Measurements from ENCODE around the gene KIF26A. TPM values are rescaled to one million over a fixed set of nuclear protein-coding genes. Genes with fewer than 3 reads are reported as not detected.

KIF26A gene
- total RNA-seq, 2 donors from 2014 or later: 0.43 TPM; not detected in 1

DNA sequence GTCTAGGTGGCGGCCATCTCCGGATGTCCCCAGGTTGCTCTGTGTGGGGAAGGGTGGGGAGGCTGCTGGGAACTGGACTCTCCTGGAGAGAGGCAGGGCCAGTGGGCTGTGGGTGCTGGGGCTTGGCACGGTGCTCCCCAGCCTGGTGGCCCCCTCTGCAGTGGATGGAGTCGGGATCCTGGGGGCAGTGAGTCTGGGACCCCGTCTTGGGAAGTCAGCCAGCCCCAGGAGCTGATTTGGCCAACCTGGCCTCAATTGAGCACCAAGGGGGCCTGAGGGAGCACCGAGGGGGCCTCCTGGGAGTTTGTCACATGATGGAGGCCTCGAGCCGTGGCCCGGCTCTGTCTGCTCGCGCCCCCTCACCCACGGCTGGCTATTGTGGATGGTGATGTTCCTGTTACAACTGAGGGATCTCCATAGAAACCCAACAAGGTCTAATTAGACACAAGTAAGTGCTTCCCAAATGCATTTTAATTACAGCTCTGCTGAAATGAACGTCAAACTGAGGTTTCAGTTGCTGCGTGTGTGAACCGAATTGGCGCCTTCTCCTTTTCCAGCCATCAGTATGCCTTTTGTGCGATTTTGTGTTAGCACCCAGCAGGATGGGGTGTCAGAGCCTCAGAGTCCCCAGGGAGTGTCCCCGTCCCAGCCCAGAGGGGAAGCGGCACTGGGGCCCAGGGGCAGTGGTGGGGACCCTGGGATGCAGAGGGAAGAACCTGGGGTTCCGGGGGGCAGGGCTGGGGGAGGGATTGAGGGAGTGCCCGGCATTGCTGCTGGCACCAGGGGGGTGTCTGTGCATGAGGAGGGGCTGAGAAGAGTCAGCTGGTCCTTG is 71.8 kb downstream of the KIF26A start:
- DNase-seq (ENCODE audit: low spot score in 2 of 2) (no peak), ATAC-seq (no peak)
- Mint-ChIP-seq H3K9me3 (no peaks in the 10 kb centered on the region), H3K27ac (no peak overlapping the region), H3K36me3 (no peaks in the 10 kb centered on the region)

DNA sequence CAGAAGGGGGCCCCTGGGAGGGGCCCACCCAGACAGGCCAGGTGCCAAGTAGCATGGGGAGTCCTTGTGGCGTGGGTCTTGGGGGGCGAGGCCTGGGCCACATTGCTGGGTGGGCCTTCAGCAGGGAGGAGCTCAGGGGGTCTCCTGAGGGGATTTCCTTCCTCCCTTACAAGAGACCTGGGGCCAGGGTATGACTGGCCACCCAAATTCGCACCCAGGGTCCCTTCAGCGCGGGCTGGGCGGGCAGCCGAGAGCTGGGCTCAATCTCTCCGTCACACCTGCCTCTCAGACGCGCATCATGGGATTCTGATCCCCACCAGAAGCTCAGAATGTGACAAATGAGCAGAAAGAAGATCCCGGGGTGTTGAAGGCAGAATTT is 72.4 kb downstream of the KIF26A start:
- no peaks in the 10 kb centered on the region for H3K9me3 Mint-ChIP-seq
- no peak for DNase-seq (ENCODE audit: low spot score in 2 of 2)
- H3K27ac Mint-ChIP-seq: no peak overlapping the region
- no peak for ATAC-seq
- H3K36me3 Mint-ChIP-seq: no peaks in the 10 kb centered on the region

DNA sequence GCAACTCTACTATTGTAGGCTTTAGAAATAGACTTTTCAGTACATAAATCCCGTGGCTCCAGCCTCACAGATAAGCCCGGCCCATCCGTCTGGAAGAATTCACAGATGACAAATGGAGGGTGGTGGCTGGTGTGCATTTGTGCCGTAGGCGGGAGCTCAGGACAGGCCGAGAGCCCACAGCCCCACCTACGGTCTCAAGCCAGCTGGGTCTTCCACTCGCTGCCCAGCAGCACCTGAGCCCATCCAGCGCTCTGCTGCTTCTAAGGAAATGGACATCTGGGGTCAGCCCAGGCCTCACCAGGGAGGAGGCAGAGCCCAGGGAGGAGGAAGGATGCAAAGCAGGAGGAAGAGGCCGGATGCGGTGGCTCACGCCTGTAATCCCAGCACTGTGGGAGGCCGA is 72.8 kb downstream of the KIF26A start:
- Mint-ChIP-seq H3K36me3 (no peaks in the 10 kb centered on the region), H3K27ac (no peak overlapping the region), H3K9me3 (no peaks in the 10 kb centered on the region)
- ATAC-seq (no peak), DNase-seq (ENCODE audit: low spot score in 2 of 2) (no peak)

DNA sequence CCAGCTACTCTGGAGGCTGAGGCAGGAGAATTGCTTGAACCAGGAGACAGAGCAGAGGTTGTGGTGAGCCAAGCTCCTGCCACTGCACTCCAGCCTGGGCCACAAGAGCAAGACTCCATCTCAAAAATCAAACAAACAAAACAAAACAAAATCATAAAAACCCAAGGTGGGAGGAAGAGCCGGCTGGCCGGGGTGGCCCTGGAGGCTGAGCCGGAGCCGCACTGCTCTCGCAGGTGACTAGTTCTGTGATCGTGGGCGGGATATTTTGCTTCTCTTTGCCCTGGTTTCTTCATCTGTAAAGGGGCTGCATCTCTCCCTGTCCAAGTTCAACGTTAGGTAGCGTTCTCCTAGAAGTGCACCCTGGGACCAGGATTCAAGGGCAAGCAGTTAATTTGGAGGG is 73.4 kb downstream of the KIF26A start:
- no peak for ATAC-seq

DNA sequence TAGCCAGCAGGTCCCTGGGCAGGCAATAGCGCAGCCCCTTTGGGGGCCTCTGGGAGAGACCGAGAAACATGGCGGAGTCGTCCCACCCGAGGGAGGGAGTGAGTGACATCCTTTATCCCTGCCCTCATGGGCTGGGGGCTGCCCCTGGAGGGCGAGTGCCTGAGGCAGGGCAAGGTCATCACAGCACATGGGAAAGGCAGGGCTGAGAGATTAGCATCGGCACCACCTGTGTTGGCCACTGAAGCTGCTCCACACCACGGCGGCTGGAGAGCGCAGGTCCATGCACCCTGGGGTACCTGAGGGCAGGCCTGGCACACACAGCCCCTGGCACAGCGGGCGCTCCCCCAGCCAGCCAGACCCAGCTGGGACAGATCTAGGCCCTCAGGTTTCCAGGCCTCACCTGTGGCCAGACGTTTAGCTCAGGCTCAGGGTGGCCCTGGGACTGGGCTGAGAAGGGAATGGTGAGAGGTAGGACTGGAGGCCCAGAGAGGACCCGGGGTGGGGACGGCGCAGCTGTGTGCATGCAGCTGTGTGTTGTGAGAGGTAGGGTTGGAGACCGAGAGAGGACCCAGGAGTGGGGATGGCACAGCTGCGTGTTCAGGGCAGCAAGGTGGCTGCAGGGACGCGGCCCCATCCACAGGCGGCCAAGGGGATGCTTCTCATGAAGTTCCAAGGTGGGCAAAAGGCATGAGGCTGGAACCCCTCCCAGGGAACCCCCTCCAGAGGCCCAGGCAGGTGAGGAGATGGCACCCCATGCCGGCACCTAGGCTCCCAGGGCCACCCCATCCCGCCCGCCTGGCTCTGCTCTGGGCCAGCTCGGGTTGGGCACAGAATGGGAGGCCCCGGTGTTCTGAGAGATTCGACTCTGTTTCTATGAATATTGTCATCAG is 74.1 kb downstream of the KIF26A start:
- Mint-ChIP-seq H3K9me3 (no peaks in the 10 kb centered on the region), H3K27ac (no peak overlapping the region), H3K36me3 (no peaks in the 10 kb centered on the region)
- DNase-seq (ENCODE audit: low spot score in 2 of 2) (no peak), ATAC-seq (no peak)

More for the DNA sequence above, 73.4 kb downstream of the KIF26A start:
- no peak for DNase-seq (ENCODE audit: low spot score in 2 of 2)
- no peaks in the 10 kb centered on the region for H3K36me3 Mint-ChIP-seq
- no peak overlapping the region for H3K27ac Mint-ChIP-seq
- H3K9me3 Mint-ChIP-seq: no peaks in the 10 kb centered on the region

DNA sequence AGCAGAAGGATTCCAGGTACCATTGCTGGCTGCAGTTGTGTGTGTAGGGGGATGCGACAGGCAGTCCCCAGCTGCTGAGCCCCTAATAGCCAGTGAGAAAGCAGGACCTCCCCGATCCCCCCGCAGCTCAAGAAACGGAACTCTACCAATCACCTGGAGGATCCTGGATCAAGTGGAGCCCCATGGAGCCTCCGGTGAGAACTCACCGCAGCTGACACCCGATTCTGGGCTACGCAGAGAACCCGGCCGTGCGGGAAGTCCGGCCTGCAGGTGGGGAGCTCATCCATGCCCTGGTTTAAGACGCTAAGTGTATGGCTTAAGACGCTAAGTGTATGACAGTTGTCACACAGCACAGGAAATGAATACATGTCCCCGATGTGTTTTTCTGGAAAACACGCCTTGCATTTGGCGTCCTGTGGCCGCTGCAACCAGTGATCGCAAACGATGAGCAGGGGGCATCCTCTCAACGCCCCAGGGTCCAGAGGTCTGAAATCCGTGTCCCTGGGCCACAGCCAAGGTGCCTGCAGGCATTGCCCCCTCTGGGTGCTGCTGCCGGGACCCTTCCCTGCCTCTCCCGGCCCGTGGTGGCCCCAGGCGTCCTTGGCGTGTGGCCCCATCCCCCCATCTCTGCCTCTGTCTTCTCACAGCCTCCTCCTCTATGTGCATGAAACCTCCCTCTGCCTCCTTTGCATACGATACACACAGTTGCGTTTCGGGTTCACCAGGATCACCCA is 75.1 kb downstream of the KIF26A start:
- H3K36me3 Mint-ChIP-seq: no peaks in the 10 kb centered on the region
- H3K27ac Mint-ChIP-seq: no peak overlapping the region
- H3K9me3 Mint-ChIP-seq: no peaks in the 10 kb centered on the region
- DNase-seq (ENCODE audit: low spot score in 2 of 2) (no peak), ATAC-seq (no peak)

DNA sequence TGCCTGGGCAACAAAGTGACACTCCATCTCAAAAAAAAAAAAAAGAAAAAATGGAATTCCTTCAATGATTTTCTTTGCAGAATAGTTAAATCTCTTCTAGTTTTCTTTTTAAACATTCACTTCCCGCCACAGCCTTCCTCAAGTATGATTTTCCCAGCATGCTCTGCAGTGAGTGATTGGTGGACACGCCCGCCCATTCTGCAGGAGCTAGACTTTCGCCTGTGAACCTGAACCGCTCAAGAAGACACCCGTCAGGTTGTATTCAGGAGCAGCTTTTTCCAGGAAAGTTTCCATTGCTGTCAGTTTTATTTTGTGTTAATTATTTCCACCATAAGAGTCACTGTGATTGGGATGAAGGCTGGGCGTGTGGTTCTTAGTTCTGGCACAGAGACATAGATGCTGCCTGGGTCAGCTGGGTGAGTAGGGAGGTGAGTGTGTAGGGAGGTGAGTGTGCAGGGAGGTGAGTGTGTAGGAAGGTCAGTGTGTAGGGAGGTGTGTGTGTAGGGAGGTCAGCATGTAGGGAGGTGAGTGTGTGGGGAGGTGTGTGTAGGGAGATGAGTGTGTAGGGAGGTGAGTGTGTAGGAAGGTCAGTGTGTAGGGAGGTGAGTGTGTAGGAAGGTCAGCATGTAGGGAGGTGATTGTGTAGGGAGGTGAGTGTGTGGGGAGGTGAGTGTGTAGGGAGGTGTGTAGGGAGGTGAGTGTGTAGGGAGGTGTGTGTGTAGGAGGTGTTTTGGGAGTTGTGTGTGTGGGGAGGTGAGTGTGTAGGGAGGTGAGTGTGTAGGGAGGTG is 76.2 kb downstream of the KIF26A start:
- DNase-seq (ENCODE audit: low spot score in 2 of 2) (no peak), ATAC-seq (no peak)
- no peaks in the 10 kb centered on the region for H3K9me3 Mint-ChIP-seq
- H3K27ac Mint-ChIP-seq: no peak overlapping the region
- no peaks in the 10 kb centered on the region for H3K36me3 Mint-ChIP-seq

DNA sequence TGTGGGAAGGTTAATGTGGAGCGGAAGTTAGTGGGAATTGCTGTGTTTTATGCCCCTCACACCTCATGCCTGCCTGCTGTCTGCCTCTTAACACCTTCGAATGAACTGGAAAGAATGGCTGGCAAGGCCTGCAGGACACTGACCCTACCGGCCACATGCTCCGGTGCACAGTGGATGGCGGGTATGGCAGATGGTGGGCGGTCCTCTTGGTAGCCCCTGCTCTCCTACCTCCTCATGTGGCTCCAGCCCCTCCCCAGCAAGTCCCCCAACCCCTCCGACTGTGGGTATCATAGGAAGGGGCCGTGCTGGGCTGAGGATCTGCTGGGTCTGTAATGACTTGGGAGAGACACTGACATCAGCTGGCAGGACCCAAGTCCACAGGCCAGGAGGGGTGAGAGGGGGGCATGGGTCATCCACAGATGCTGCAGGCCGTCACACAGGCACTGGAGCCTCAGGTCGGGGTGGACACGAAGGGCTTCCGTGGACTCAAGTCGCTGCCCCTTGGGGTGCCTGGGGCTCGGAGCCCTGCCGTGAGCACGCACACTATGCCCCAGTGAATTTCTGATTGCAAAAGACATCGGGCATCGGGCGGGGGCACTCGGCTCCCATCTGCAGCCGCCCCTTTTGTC is 77.4 kb downstream of the KIF26A start:
- DNase-seq (ENCODE audit: low spot score in 2 of 2): no peak
- ATAC-seq: no peak
- no peak overlapping the region for H3K27ac Mint-ChIP-seq
- H3K9me3 Mint-ChIP-seq: no peaks in the 10 kb centered on the region
- H3K36me3 Mint-ChIP-seq: no peaks in the 10 kb centered on the region

DNA sequence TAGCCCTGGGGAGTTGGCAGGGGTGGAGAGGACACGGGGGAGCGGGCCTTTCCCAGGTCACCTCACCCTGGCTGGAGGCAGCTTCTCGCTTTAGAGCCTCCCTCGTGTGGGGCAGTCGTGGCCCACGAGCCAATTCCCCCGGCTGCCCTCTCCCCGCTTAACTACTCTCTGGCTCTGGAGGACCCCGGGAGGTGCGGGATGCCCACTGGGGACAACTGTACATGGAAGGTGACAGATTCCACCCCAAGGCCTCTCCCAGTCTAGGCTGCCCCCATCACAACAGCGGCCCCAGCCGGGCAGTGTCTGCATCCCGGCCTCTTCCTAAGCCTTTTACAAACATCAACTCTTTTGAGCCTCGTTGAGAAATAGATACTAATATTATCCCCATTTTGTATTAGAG is 78.1 kb downstream of the KIF26A start:
- ATAC-seq (no peak), DNase-seq (ENCODE audit: low spot score in 2 of 2) (no peak)
- Mint-ChIP-seq H3K36me3 (no peaks in the 10 kb centered on the region), H3K27ac (no peak overlapping the region), H3K9me3 (no peaks in the 10 kb centered on the region)

DNA sequence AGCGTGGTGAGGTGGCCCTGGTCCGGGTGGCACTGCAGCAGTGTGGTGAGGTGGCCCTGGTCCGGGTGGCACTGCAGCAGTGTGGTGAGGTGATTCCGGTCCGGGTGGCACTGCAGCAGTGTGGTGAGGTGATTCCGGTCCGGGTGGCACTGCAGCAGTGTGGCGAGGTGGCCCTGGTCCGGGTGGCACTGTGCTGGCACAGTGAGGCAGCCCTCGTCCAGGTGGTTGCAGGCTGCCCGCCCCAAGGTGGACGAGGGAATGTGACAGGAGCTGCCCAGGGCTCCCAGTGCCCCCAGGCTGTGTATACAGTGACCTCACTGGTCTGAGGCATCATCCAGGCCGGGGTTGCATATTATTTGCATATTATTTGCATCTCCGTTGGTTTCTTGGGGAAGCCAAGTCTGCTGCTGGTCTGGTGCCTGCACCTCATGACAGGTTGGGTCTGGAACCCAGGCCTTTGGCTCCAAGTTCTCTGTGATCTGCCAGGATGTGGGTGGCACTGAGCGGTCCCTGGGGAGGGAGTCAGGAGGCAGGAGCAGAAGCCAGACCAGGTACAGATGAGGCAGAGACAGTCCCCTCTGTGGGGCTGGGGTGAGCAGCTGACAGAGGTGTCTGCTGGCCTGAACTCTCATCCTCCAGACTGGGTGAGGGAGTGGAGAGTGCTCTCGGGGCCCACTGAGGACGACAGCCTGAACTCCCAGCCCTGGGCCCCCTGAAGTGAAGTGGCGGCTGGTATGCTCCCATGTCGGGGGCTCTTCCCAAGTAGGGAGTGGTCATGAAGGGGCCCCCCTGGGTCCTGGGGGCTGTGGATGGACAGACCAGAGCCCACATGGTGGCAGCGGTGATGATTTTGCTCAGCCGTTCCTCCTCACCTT is 79.3 kb downstream of the KIF26A start:
- no peaks in the 10 kb centered on the region for H3K36me3 Mint-ChIP-seq
- ATAC-seq (no peak), DNase-seq (ENCODE audit: low spot score in 2 of 2) (no peak)
- no peak overlapping the region for H3K27ac Mint-ChIP-seq
- no peaks in the 10 kb centered on the region for H3K9me3 Mint-ChIP-seq

DNA sequence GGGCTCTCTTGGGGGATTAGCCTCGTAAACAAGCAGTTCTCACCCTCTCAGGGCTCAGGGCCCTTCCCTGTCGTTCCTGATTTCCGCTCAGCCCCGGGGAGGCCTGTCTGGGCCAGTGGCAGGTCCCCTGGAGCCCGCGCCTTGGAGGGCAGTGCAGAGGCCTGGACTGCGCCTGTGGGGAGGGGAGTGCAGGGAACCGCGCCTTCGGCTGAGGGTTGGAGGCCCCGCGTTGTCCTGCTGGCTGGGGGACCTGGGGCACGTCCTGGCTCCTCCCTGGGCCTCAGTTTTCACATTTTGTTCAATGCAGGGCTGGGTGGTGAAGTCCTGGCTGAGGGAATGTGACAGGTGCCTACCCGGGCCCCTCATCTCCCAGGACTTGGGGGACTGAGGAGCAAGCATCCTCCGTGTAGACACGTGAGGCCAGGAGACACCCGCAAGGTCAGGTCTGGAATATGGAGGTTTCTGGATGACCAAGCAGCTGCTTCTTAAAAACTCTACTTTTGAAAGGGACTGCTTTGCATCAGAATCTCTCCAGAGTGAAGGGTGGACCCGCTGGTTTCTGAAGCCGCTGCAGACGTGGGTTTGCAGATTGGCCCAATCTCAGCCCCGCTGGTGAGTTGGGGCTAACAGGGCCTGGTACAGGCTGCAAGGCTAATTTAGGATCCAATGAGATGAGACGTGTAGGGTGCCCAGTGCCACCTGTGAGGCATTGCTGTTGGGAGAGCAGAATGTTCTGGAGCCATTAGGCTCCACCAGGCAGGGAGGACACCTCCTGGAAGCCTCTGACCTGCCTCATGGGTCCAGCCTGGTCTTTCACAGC is 80.2 kb downstream of the KIF26A start:
- no peak for DNase-seq (ENCODE audit: low spot score in 2 of 2)
- H3K9me3 Mint-ChIP-seq: no peaks in the 10 kb centered on the region

DNA sequence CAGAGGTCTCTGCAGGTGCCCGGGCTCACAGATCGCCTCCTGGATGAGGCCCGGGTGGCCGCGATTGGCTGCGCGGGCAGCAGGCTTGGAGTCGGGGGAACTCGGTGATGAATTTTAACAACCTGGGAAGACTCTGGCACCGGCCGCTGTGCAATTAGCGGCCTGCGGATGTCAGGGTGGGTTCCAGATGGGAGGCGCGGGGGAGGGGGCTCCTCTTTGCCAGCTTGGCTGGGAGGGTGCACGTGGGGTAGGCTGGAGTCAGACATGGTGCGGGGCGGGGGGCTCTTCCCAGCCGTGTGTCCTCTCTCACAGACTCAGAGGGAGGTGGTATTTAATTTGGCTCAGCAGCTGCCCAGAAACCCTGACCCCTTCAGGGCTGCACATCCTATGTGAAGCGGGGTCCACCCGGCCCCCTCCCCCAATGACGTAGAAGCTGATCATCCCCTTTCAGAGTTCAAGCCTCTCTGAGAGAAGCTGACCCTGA is 81.4 kb downstream of the KIF26A start:
- no peak for ATAC-seq
- Mint-ChIP-seq H3K36me3 (no peaks in the 10 kb centered on the region), H3K27ac (no peak overlapping the region), H3K9me3 (no peaks in the 10 kb centered on the region)
- DNase-seq (ENCODE audit: low spot score in 2 of 2): no peak

More for the DNA sequence above, 80.2 kb downstream of the KIF26A start:
- H3K27ac Mint-ChIP-seq: no peak overlapping the region
- ATAC-seq: no peak
- no peaks in the 10 kb centered on the region for H3K36me3 Mint-ChIP-seq

DNA sequence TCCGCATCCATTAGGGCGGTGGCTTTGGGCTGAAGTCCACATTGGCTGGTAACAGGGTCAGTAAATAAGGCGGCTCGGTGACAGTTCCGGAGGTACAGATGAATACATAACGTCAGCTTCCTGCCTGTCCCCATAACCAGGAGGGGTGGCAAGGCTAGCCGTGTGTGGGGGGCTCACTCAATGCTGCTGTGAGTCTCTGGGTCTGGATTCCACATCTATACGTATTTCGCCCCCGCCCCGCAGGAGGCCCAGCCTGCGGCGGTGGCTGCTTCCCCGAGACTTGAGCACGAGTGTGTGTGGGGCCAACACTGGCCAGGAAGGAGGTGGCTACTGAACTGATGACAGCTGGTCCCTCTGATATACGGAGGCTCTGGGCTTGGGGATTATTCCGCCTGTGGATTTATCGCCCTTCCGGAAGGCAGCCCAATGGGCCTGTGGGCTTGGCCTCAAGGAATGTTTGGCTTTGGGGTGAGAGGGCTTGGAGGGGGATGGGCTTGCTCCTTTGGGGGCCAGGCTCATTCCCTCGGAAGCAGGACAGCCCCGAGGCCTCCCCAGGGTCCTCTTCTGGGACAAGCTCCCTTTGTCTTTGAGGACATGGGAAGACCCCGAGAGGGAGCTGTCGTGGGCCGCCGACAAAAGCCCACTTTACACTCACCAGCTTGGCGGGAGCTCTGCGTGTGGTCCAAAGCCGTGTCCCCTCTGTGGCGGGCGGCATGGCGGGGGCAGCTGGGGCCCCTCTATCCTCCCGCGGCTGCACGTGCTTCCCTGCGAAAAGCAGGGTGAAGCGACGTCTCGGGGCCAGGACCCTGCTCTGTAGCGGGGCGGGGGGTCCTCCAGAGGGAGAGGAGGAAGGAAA is 82.1 kb downstream of the KIF26A start:
- no peak for ATAC-seq
- DNase-seq (ENCODE audit: low spot score in 2 of 2): no peak
- Mint-ChIP-seq H3K27ac (no peak overlapping the region), H3K9me3 (no peaks in the 10 kb centered on the region), H3K36me3 (no peaks in the 10 kb centered on the region)
